GM19328 (cell line): ENCODE results near the gene ECD.

ENCODE experiments used
- ATAC-seq: cut with Tn5 transposase; IDR thresholded peaks from one replicate; pipeline ENCODE4 v1.9.1; 2021; ENCODE audit warnings: mild to moderate bottlenecking, moderate library complexity; ENCODE audit not compliant: unreplicated experiment

The ECD gene

GRCh38 chr10:73167783-73168464 is at the start of gene ECD, which contains the start of gene FAM149B1:
Gene ECD (minus strand): TSS chr10:73168008. CDS start chr10:73163937, 4,071 bp downstream.
Gene FAM149B1 (plus strand): TSS chr10:73168119. CDS start chr10:73168340, 221 bp downstream.
- ATAC-seq: peak; percentile 92

- no peak for ATAC-seq
Measured at GRCh38 chr10:73215749-73216148, 47.9 kb upstream of the ECD start.

- no peak for ATAC-seq
Measured at GRCh38 chr10:73211106-73211811, 43.5 kb upstream of the ECD start.

- ATAC-seq: no peak
Measured at GRCh38 chr10:73210395-73211105, 42.7 kb upstream of the ECD start.

- ATAC-seq: no peak
Measured at GRCh38 chr10:73209705-73210104, 41.9 kb upstream of the ECD start.

- ATAC-seq: no peak
Measured at GRCh38 chr10:73207883-73208282, 40.1 kb upstream of the ECD start.

GRCh38 chr10:73206385-73206784 is 38.6 kb upstream of the ECD start:
- ATAC-seq: no peak

- no peak for ATAC-seq
Measured at GRCh38 chr10:73205890-73206289, 38.1 kb upstream of the ECD start.

GRCh38 chr10:73205081-73205480 is 37.3 kb upstream of the ECD start:
- ATAC-seq: no peak

- no peak for ATAC-seq
Measured at GRCh38 chr10:73190188-73190587, 22.4 kb upstream of the ECD start.

- ATAC-seq: no peak
Measured at GRCh38 chr10:73186266-73186665, 18.5 kb upstream of the ECD start.

- no peak for ATAC-seq
Measured at GRCh38 chr10:73183667-73184281, 16.0 kb upstream of the ECD start.

- ATAC-seq: no peak
Measured at GRCh38 chr10:73182568-73182967, 14.8 kb upstream of the ECD start.

- no peak for ATAC-seq
Measured at GRCh38 chr10:73174148-73174925, 6.5 kb upstream of the ECD start.

- ATAC-seq: no peak
Measured at GRCh38 chr10:73172867-73173266, 5.1 kb upstream of the ECD start.

GRCh38 chr10:73169320-73169719 is 1.5 kb upstream of the ECD start:
- no peak for ATAC-seq

- ATAC-seq: no peak
Measured at GRCh38 chr10:73168465-73168803, 626 bp upstream of the ECD start.

- ATAC-seq: no peak
Measured at GRCh38 chr10:73167458-73167782, 388 bp downstream of the ECD start.

- ATAC-seq: no peak
Measured at GRCh38 chr10:73166972-73167371, 836 bp downstream of the ECD start.

GRCh38 chr10:73163096-73163495 is 4.7 kb downstream of the ECD start:
- no peak for ATAC-seq

GRCh38 chr10:73161662-73162061 is 6.1 kb downstream of the ECD start:
- ATAC-seq: no peak
